Naive thymus-derived CD4-positive, alpha-beta T cell (primary cell): Measurements from ENCODE around the gene TPD52L2. TPM values are rescaled to one million over a fixed set of nuclear protein-coding genes. Genes with fewer than 3 reads are reported as not detected.

Experiments
- ATAC-seq: fragments of 150-1000 bp; cut with Tn5 transposase; 2 replicates; pipeline ENCODE4 v1.10.0; 2021; ENCODE audit warnings: mild to moderate bottlenecking, moderate library complexity
- CTCF ChIA-PET: fragments of 350-600 bp; sonication (Branson Sonifier 250); formaldehyde crosslinking; loops from one replicate; lab custom pipeline; 2021; ENCODE audit warnings: antibody characterized with exemption; lab: Charles Lee
- POLR2A ChIA-PET: fragments of 350-600 bp; sonication (Branson Sonifier 250); formaldehyde crosslinking; loops from one replicate; lab custom pipeline; 2021; ENCODE audit warnings: antibody characterized with exemption, inconsistent platforms; lab: Charles Lee
- DNase-seq, 9 donors: peaks; one replicate each; pipeline versions ENCODE4 v3.0.0 to v3.0.0-alpha.2; 2020 to 2022; ENCODE audit warnings: mixed read lengths in 1 of 9
- H3K27ac ChIP-seq: one replicate; pipeline ENCODE4 v1.7.0; 2013; ENCODE audit warnings: mild to moderate bottlenecking, low read depth, low read length, moderate library complexity
- H3K27me3 ChIP-seq, 2 donors: one replicate each; pipeline ENCODE4 v1.7.0; 2013; ENCODE audit warnings: low read length in 2 of 2, mild to moderate bottlenecking in 2 of 2, moderate library complexity in 2 of 2; ENCODE audit not compliant: control insufficient read depth in 2 of 2, insufficient read depth in 2 of 2
- H3K36me3 ChIP-seq, 3 experiments: 1 replicate in 2 of 3; 2 replicates in 1 of 3; pipeline ENCODE4 v1.7.0; 2013; ENCODE audit warnings: low read length in 3 of 3, mild to moderate bottlenecking in 3 of 3, moderate library complexity in 1 of 3; ENCODE audit not compliant: insufficient read depth in 3 of 3, control insufficient read depth in 2 of 3
- H3K4me1 ChIP-seq, 2 donors: one replicate each; pipeline ENCODE4 v1.7.0; 2013; ENCODE audit warnings: low read length in 2 of 2, mild to moderate bottlenecking in 2 of 2, moderate library complexity in 1 of 2; ENCODE audit not compliant: control insufficient read depth in 2 of 2, insufficient read depth in 2 of 2
- H3K4me3 ChIP-seq: 2 replicates; pipeline ENCODE4 v1.7.0; 2013; ENCODE audit warnings: mild to moderate bottlenecking, low read length
- H3K9me3 ChIP-seq, 3 experiments: 1 replicate in 2 of 3; 2 replicates in 1 of 3; pipeline ENCODE4 v1.7.0; 2013; ENCODE audit warnings: low read length in 3 of 3; ENCODE audit not compliant: control insufficient read depth in 2 of 3
- H3K27ac Mint-ChIP-seq, 9 donors: one replicate each; pipeline ENCODE4 v1.8.0; 2020 to 2022; ENCODE audit warnings: mixed read lengths in 9 of 9, mild to moderate bottlenecking in 8 of 9, moderate library complexity in 5 of 9, inconsistent platforms in 2 of 9
- H3K27me3 Mint-ChIP-seq, 5 donors: one replicate each; pipeline ENCODE4 v1.8.0; 2021 to 2022; ENCODE audit warnings: mixed read lengths in 5 of 5, mild to moderate bottlenecking in 1 of 5
- H3K36me3 Mint-ChIP-seq, 5 donors: one replicate each; pipeline ENCODE4 v1.8.0; 2020 to 2022; ENCODE audit warnings: mixed read lengths in 5 of 5, mild to moderate bottlenecking in 3 of 5, inconsistent platforms in 1 of 5
- H3K4me1 Mint-ChIP-seq, 7 donors: one replicate each; pipeline ENCODE4 v1.8.0; 2020 to 2022; ENCODE audit warnings: mixed read lengths in 7 of 7, mild to moderate bottlenecking in 3 of 7, inconsistent platforms in 1 of 7
- H3K4me3 Mint-ChIP-seq, 10 donors: one replicate each; pipeline ENCODE4 v1.8.0; 2020 to 2022; ENCODE audit warnings: mild to moderate bottlenecking in 10 of 10, mixed read lengths in 10 of 10, moderate library complexity in 6 of 10, inconsistent platforms in 2 of 10
- H3K9me3 Mint-ChIP-seq, 11 donors: one replicate each; pipeline ENCODE4 v1.8.0; 2020 to 2022; ENCODE audit warnings: mixed read lengths in 11 of 11, mild to moderate bottlenecking in 4 of 11, inconsistent platforms in 1 of 11, moderate library complexity in 1 of 11
- intact Hi-C, 2 donors: fragments of 100-400 bp; cut with micrococcal nuclease; formaldehyde crosslinking; loops; one replicate each; pipeline ENCODE4 v1.15.1; 2023
- polyA plus RNA-seq, 2 donors: library from polyadenylated mRNA; unstranded; fragments of 300-500 nt; fragmentation: Illumina TruSeq; gene quantifications; one replicate each; pipeline ENCODE4 v1.2.3, GENCODE V29; 2021
- total RNA-seq, 6 experiments: library from RNA in 5 of 6; stranded (reverse) in 5 of 6; gene quantifications; 1 replicate in 5 of 6; 2 replicates in 1 of 6; pipeline ENCODE4 v1.2.3 and lab custom pipeline; 2021 to 2026

The TPD52L2 gene
- total and polyA plus RNA-seq, 7 experiments from 2014 or later = 33.7 to 84.0 (median 47.5) TPM

- Mint-ChIP-seq H3K9me3 (no peaks in the 10 kb centered on the region), H3K27me3 (no peaks in the 10 kb centered on the region), H3K4me3 (no peak overlapping the region), H3K4me1 (peaks cover 0 to 7% (median 0%) of the 10 kb centered on the region in 7 donors), H3K36me3 (peaks cover 0 to 24% (median 3%) of the 10 kb centered on the region in 5 donors), H3K27ac (no peak overlapping the region)
- ChIA-PET CTCF (no interaction called here), POLR2A (interaction anchor here (0.7 kb wide), 1 partner anchor 32 kb away, joined by 3 read pairs; no protein-coding TSS in a partner anchor)
- Histone ChIP-seq H3K27ac (no peak overlapping the region), H3K4me3 (no peak overlapping the region), H3K9me3 (no peaks in the 10 kb centered on the region), H3K4me1 (no peaks in the 10 kb centered on the region), H3K36me3 (peaks cover 0 to 88% (median 4%) of the 10 kb centered on the region in 3 experiments), H3K27me3 (no peaks in the 10 kb centered on the region)
- intact Hi-C loops = no loop called here
- no peak for DNase-seq
- no peak for ATAC-seq
Measured at GRCh38 chr20:63886054-63886419, 21.0 kb downstream of the TPD52L2 start.

DNA sequence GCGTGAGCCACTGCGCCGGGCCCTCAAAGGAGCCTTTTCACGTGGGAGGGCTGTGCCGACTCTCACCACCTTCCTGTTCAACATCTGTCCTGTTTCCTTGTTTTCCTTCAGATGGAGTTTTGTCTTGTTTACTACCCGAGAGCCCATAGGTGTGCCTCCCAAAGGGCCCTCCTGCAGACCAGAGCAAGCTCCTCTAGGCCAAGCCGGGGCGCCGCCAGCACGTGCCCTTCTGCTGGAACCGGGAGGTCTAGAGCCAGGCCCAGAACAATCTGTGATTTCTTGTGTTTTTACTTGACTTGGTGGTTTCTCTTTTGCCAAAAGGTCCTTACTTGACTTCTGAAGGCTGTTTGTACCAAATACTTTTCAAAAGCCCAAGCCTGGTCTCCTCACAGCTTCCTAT lies 21.9 kb downstream of the TPD52L2 start:
- no peaks in the 10 kb centered on the region for H3K4me1 ChIP-seq
- H3K4me3 ChIP-seq = no peak overlapping the region
- no peak for ATAC-seq
- Mint-ChIP-seq H3K27me3 (no peaks in the 10 kb centered on the region), H3K4me3 (no peak overlapping the region), H3K4me1 (peaks cover 0 to 7% (median 0%) of the 10 kb centered on the region in 7 donors), H3K27ac (no peak overlapping the region), H3K36me3 (peaks cover 0 to 26% (median 3%) of the 10 kb centered on the region in 5 donors), H3K9me3 (no peaks in the 10 kb centered on the region)
- H3K27me3 ChIP-seq = no peaks in the 10 kb centered on the region
- no peaks in the 10 kb centered on the region for H3K9me3 ChIP-seq
- DNase-seq = no peak
- no peak overlapping the region for H3K27ac ChIP-seq
- peaks cover 0 to 85% (median 4%) of the 10 kb centered on the region in 3 experiments for H3K36me3 ChIP-seq
- ChIA-PET POLR2A (interaction anchor here (0.6 kb wide), 1 partner anchor 30 kb away, joined by 6 read pairs; no protein-coding TSS in a partner anchor), CTCF (interaction anchor here (0.5 to 0.6 kb wide), 2 partner anchors 60 to 89 kb away, joined by 3 to 4 read pairs; no protein-coding TSS in a partner anchor)
- intact Hi-C loops = no loop called here

DNA sequence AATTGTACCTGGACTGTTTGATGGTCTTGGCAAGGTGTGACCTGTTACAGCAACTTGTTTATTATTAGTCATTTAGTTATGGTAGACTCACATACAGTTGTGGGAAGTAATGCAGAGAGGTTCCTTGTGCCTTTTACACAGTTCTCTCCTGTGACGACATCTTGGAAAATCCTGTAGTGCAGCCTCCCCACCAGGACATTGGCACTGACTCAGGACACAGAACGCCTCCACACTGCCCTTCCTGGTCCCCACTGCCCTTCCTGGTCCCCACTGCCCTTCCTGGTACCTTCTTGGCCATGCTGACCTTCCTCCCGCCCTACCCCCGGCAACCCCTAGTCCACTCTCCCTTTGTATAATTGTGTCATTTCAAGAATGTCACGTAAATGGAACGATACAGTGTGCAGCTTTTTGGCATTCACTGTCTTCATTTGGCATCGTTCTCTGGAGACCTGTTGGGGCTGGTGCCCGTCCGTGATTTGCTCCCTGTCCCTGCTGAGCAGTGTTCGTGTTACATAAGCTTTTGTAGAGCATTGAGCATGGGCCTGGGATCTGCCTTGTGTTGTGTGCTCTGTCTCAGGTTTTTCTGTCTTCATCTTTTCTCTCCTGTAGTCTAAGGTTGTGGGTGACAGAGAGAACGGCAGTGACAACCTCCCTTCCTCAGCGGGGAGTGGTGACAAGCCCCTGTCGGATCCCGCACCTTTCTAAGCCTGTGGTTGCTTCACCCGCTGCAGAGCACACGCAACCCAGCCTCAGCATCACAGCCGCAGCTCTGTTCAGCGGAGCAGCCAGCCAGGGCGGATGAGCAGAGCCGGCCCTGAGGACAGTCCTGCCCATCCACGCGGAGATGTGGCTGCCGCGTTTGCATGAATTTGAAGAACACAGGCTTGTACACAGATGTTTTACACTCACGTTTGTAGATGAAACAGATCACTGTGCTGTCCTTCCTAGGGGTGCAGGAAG lies 24.5 kb downstream of the TPD52L2 start:
- intact Hi-C loops = loop anchor here in 1 of 2 donors (10.0 kb wide), 1 partner anchor 175 kb away; the partner anchor contains the start of gene TCEA2
- Histone ChIP-seq H3K36me3 (peaks cover 0 to 60% (median 4%) of the 10 kb centered on the region in 3 experiments), H3K4me1 (no peaks in the 10 kb centered on the region), H3K9me3 (no peaks in the 10 kb centered on the region), H3K27me3 (no peaks in the 10 kb centered on the region), H3K4me3 (no peak overlapping the region), H3K27ac (no peak overlapping the region)
- H3K4me3 Mint-ChIP-seq = no peak overlapping the region
- ChIA-PET POLR2A (interaction anchor here (0.9 kb wide), 1 partner anchor 25 kb away, joined by 3 read pairs; the partner anchor contains the start of gene TPD52L2), CTCF (no interaction called here)
- no peaks in the 10 kb centered on the region for H3K27me3 Mint-ChIP-seq
- H3K36me3 Mint-ChIP-seq = peaks cover 0 to 20% (median 3%) of the 10 kb centered on the region in 5 donors
- H3K27ac Mint-ChIP-seq = peak overlapping the region in 1 of 9 donors; percentile 46
- DNase-seq = no peak
- H3K4me1 Mint-ChIP-seq = peaks cover 5 to 10% (median 6%) of the 10 kb centered on the region in 7 donors
- H3K9me3 Mint-ChIP-seq = no peaks in the 10 kb centered on the region
- no peak for ATAC-seq

GRCh38 chr20:63890201-63890576 lies 25.1 kb downstream of the TPD52L2 start:
- no peak overlapping the region for H3K27ac ChIP-seq
- H3K27ac Mint-ChIP-seq = no peak overlapping the region
- intact Hi-C loops = loop anchor here in 1 of 2 donors (10.0 kb wide), 1 partner anchor 175 kb away; the partner anchor contains the start of gene TCEA2

DNA sequence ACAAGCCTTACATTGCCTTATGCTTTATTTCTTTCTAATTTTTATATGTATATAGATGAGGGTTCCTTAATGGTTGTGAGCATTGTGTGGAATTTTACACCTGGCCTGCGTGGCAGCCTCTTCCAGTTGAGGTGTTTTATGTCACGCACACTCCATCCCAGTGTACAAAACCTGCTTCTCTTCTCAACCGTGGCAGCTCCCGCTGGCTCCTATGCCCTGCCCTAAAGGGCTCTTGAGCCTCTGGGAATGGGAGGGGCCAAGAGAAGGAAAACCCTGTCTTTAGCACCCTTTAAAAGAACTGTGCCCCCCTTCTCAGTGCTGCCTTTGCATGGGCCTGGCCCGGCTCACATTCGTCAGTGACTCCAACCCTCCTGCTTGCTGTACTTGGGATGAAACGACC lies 25.5 kb downstream of the TPD52L2 start:
- POLR2A ChIA-PET = interaction anchor here (0.9 to 1.6 kb wide), 2 partner anchors 11 to 26 kb away, joined by 3 read pairs; partner anchors contain the start of gene TPD52L2

More at GRCh38 chr20:63890201-63890576, 25.1 kb downstream of the TPD52L2 start:
- Histone ChIP-seq H3K4me3 (no peak overlapping the region), H3K36me3 (peaks cover 0 to 53% (median 4%) of the 10 kb centered on the region in 3 experiments), H3K9me3 (no peaks in the 10 kb centered on the region), H3K4me1 (no peaks in the 10 kb centered on the region), H3K27me3 (no peaks in the 10 kb centered on the region)
- no peak overlapping the region for H3K4me3 Mint-ChIP-seq
- H3K4me1 Mint-ChIP-seq = peaks cover 5 to 10% (median 8%) of the 10 kb centered on the region in 7 donors
- H3K9me3 Mint-ChIP-seq = no peaks in the 10 kb centered on the region
- ChIA-PET CTCF (no interaction called here), POLR2A (interaction anchor here (0.9 kb wide), 1 partner anchor 25 kb away, joined by 3 read pairs; the partner anchor contains the start of gene TPD52L2)
- DNase-seq = no peak
- H3K36me3 Mint-ChIP-seq = peaks cover 0 to 20% (median 3%) of the 10 kb centered on the region in 5 donors
- no peaks in the 10 kb centered on the region for H3K27me3 Mint-ChIP-seq
- no peak for ATAC-seq

More for the DNA sequence above, 25.5 kb downstream of the TPD52L2 start:
- Mint-ChIP-seq H3K27ac (no peak overlapping the region), H3K9me3 (no peaks in the 10 kb centered on the region), H3K36me3 (peaks cover 0 to 20% (median 3%) of the 10 kb centered on the region in 5 donors), H3K27me3 (no peaks in the 10 kb centered on the region), H3K4me3 (no peak overlapping the region), H3K4me1 (peaks cover 5 to 10% (median 8%) of the 10 kb centered on the region in 7 donors)
- no peak for ATAC-seq
- no peak overlapping the region for H3K4me3 ChIP-seq
- CTCF ChIA-PET = no interaction called here
- no peaks in the 10 kb centered on the region for H3K27me3 ChIP-seq
- H3K27ac ChIP-seq = no peak overlapping the region
- intact Hi-C loops = loop anchor here in 1 of 2 donors (10.0 kb wide), 1 partner anchor 174 kb away; the partner anchor contains the start of gene TCEA2
- H3K36me3 ChIP-seq = peaks cover 0 to 49% (median 4%) of the 10 kb centered on the region in 3 experiments
- no peaks in the 10 kb centered on the region for H3K9me3 ChIP-seq
- H3K4me1 ChIP-seq = no peaks in the 10 kb centered on the region
- DNase-seq = no peak
